GM19035 (cell line): ENCODE measurements around the gene GSAP.
"Not testable (repeated sequence)": the region's sequence is repeated elsewhere in the genome, so short reads cannot be mapped to it uniquely, and the experiment has no call there.

Experiments used
- ATAC-seq: cut with Tn5 transposase; IDR thresholded peaks from one replicate; pipeline ENCODE4 v1.9.1; 2021; ENCODE audit not compliant: unreplicated experiment

Gene GSAP

GRCh38 chr7:77293046-77293445 lies 123.1 kb downstream of the GSAP start:
- ATAC-seq, result no peak

- ATAC-seq, result no peak
Measured at GRCh38 chr7:77290425-77290824, 125.7 kb downstream of the GSAP start.

GRCh38 chr7:77289387-77289786 lies 126.8 kb downstream of the GSAP start:
- ATAC-seq, result no peak

DNA sequence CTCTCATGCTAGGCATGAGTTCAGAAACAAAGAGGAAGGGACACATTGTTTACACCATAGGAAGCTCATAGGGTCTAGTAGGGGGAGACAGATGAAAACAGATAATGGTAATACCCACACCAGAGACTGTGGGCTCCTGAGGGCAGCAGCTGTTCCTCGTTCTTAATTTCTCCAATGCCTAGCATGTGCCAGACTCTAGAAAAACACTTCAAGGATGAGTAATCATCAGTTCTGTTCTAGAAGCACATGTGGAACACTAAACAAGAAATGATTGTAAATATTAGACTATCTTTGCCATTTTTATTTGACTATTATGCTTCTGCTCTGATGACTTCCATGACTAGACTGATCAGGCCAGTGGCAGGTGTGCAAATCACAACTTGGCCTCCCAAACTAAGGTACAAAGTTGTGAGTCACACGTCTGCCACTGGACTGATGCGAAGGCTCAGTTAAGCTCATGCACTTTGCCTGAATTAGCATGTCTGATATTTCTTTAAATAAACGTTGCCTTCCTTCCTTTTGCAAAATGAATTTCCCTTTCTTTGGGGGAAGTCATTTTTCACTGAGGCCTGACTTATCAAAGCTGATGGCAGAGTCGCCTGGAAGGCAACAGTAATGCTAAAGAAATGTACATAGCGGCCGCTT lies 127.4 kb downstream of the GSAP start:
- ATAC-seq, result no peak

GRCh38 chr7:77284616-77285015 lies 131.5 kb downstream of the GSAP start:
- no peak for ATAC-seq

DNA sequence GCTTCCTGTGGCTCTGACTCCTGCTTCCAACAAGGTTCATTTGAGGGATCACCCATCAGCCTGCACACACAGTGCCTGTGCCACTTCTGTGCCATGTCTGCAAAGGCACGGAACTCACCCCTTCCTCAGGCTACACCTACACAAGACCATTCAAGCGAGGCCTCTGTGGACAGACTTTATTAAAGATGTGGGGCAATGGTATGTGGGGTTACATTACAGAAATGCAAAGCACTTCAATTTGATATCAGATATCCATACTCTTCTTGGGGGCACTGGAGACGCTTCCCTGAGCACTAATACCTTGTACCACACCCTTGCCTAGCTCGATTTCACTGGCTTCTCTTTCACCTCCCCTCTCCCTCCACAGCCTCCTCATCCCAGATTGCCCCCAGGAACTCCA lies 132.1 kb downstream of the GSAP start:
- ATAC-seq, result no peak

- no peak for ATAC-seq
Measured at GRCh38 chr7:77282897-77283296, 133.3 kb downstream of the GSAP start.

DNA sequence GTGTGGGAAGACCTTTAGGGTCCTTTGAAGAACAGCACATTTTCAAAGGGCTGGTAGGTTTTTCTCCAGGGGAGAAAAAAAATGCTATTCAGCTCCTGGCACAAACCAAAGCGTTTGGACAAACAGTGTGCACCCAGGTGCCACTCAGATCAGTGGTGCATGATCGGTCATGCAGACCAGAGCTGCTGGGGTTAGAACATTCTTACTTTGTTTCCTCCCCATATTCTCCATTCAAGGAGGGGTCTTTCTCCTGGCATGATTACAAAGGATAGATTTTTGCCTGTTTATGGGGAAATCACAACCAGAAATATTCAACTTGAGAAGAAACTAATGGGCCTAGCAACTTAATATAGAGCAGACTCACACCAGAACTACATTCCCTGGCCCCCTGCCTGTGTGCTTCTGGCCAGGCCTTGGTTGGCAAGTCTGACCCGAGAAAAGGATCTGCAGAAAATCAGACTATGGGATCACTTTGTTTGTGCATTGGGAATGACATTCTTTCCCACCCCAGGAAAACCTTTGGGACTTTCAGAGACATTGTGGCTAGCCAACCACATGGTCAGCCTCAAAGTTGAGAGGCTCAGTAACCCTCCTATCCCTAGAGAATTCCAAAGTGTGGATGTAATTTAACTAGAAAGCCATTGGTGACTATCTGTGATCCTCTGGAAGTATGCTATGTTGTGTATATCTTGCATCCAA lies 134.2 kb downstream of the GSAP start:
- ATAC-seq, result no peak

GRCh38 chr7:77276120-77276519 lies 140.0 kb downstream of the GSAP start:
- ATAC-seq, result no peak

GRCh38 chr7:77275663-77276062 lies 140.5 kb downstream of the GSAP start:
- not testable (repeated sequence) for ATAC-seq

DNA sequence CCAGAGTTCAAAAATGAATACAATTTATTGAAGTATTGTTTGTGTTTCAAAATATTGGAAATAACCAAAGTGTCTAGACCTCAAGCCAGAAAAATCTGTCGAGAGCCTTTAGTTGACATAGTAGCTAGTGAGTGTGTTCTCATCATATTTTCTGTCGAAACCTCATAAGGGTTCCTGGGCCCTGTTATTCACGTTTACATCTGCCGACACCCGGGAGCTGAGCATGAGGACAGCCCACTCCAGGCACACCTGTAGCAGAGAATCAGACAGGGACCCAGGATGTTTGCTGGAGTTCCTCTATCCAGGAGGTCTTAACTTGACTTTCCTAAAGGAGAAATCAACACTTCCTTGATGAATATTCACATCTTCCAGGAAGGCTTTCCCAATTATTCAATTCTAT lies 144.4 kb downstream of the GSAP start:
- ATAC-seq, result no peak

DNA sequence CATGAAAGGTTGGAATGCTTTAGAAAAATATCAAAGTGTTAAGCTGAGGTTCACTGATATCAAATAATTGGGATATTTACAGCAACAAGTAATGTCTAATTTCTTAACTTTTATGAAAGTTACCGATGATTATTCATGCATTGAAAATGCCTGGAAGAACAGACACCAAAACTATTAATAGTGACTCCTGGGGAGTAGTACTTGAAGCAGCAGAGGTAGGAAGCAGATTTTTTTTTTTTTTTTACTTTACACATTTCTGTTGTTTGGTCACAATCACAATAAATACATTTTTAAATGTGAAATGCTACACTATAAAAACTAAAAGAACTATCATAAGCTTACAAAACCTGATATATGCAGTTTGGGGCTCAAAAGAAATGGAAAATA lies 146.1 kb downstream of the GSAP start:
- no peak for ATAC-seq

- no peak for ATAC-seq
Measured at GRCh38 chr7:77269360-77270093, 146.6 kb downstream of the GSAP start.

GRCh38 chr7:77266291-77266794 lies 149.8 kb downstream of the GSAP start:
- ATAC-seq, result peak; percentile 79

DNA sequence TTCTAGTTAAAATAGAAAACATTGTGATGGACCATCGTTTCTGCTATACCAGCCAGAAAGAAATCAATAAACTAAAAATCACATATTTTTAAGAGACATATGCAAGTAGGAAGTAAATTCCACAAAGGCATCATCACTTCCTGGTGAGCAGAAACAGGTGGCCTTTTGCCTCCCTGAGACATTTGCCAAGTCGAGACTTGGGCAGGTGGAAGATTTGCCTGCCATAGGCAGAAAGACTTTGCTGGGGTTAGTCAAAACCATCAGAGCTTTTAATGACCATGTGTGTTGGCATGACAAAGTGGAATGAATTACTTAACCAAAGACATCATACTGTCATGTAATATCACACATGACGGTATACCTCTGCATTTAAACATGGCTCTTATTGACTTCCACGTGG lies 150.5 kb downstream of the GSAP start:
- ATAC-seq, result no peak

GRCh38 chr7:77262316-77262715 lies 153.8 kb downstream of the GSAP start:
- no peak for ATAC-seq
